CD4-positive, alpha-beta T cell treated with Interferon gamma for 1 hour (primary cell): Measurements from ENCODE around the gene DRAXIN.

Experiments
- DNase-seq: peaks from one replicate; pipeline ENCODE4 v3.0.0-alpha.2; 2020

Gene DRAXIN

GRCh38 chr1:11657654-11658053 lies 33.9 kb upstream of the DRAXIN start:
- DNase-seq, result no peak

- DNase-seq, result no peak
Observed at GRCh38 chr1:11658542-11658941, 33.0 kb upstream of the DRAXIN start.

GRCh38 chr1:11659748-11660147 lies 31.8 kb upstream of the DRAXIN start:
- DNase-seq, result no peak

- no peak for DNase-seq
Observed at GRCh38 chr1:11661103-11661502, 30.4 kb upstream of the DRAXIN start.

- DNase-seq, result peak; percentile 64
Observed at GRCh38 chr1:11664336-11665065, 27.0 kb upstream of the DRAXIN start.

- DNase-seq, result no peak
Observed at GRCh38 chr1:11668516-11668915, 23.0 kb upstream of the DRAXIN start.

- DNase-seq, result no peak
Observed at GRCh38 chr1:11670747-11671146, 20.8 kb upstream of the DRAXIN start.

GRCh38 chr1:11671205-11671543 lies 20.3 kb upstream of the DRAXIN start:
- no peak for DNase-seq

GRCh38 chr1:11671544-11672286 lies 19.8 kb upstream of the DRAXIN start:
- no peak for DNase-seq

- no peak for DNase-seq
Observed at GRCh38 chr1:11673089-11673769, 18.3 kb upstream of the DRAXIN start.

- DNase-seq, result no peak
Observed at GRCh38 chr1:11674488-11674887, 17.0 kb upstream of the DRAXIN start.

- DNase-seq, result no peak
Observed at GRCh38 chr1:11675325-11675724, 16.2 kb upstream of the DRAXIN start.

- DNase-seq, result no peak
Observed at GRCh38 chr1:11676386-11677103, 15.0 kb upstream of the DRAXIN start.

- DNase-seq, result no peak
Observed at GRCh38 chr1:11678442-11678841, 13.1 kb upstream of the DRAXIN start.

- no peak for DNase-seq
Observed at GRCh38 chr1:11680270-11681070, 11.0 kb upstream of the DRAXIN start.

- peak; percentile 87 for DNase-seq
Observed at GRCh38 chr1:11681071-11681771, 10.3 kb upstream of the DRAXIN start, which contains the start of gene MAD2L2. TSS of gene MAD2L2 (minus strand) at chr1:11681148. CDS start at chr1:11680601, 547 bp downstream.

- DNase-seq, result no peak
Observed at GRCh38 chr1:11682287-11682771, 9.2 kb upstream of the DRAXIN start.

GRCh38 chr1:11682799-11683198 lies 8.7 kb upstream of the DRAXIN start:
- no peak for DNase-seq

GRCh38 chr1:11684070-11684469 lies 7.4 kb upstream of the DRAXIN start:
- DNase-seq, result no peak

GRCh38 chr1:11685210-11685752 lies 6.2 kb upstream of the DRAXIN start:
- DNase-seq, result no peak

- no peak for DNase-seq
Observed at GRCh38 chr1:11688506-11688905, 3.0 kb upstream of the DRAXIN start.
